Stimulated activated naive B cell treated with anti-CD40 and anti-IgM and Interleukin-4, amounts not matched to agents 10 μg/mL and 1 μg/mL and 100 μg/mL, for 72 hours (primary cell): Measurements from ENCODE around the gene AKR1C4.
"Not testable (repeated sequence)": the region's sequence is repeated elsewhere in the genome, so short reads cannot be mapped to it uniquely, and the experiment has no call there.

Experiments
- ATAC-seq, 2 donors: fragments of 150-1000 bp; cut with Tn5 transposase; replicated peaks; 2 replicates each; pipeline ENCODE4 v1.10.0; 2021; ENCODE audit warnings: moderate library complexity in 1 of 2
- DNase-seq: peaks from one replicate; pipeline ENCODE4 v3.0.0; 2021
- H3K27ac Mint-ChIP-seq: one replicate; pipeline ENCODE4 v1.8.0; 2022; ENCODE audit warnings: mild to moderate bottlenecking, mixed read lengths
- H3K27me3 Mint-ChIP-seq, 2 donors: one replicate each; pipeline ENCODE4 v1.8.0; 2022; ENCODE audit warnings: mixed read lengths in 2 of 2
- H3K36me3 Mint-ChIP-seq, 2 donors: one replicate each; pipeline ENCODE4 v1.8.0; 2022; ENCODE audit warnings: mixed read lengths in 2 of 2, mild to moderate bottlenecking in 1 of 2
- H3K4me1 Mint-ChIP-seq, 2 donors: one replicate each; pipeline ENCODE4 v1.8.0; 2022; ENCODE audit warnings: mixed read lengths in 2 of 2, mild to moderate bottlenecking in 1 of 2
- H3K4me3 Mint-ChIP-seq, 2 donors: one replicate each; pipeline ENCODE4 v1.8.0; 2022; ENCODE audit warnings: mild to moderate bottlenecking in 2 of 2, mixed read lengths in 2 of 2, moderate library complexity in 1 of 2
- H3K9me3 Mint-ChIP-seq, 2 donors: one replicate each; pipeline ENCODE4 v1.8.0; 2022; ENCODE audit warnings: mixed read lengths in 2 of 2, mild to moderate bottlenecking in 1 of 2

AKR1C4 gene

GRCh38 chr10:5196702-5197113 lies at the start of gene AKR1C4:
AKR1C4 (plus strand) TSS chr10:5196837; CDS start chr10:5196868, 31 bp downstream.
- DNase-seq: no peak
- H3K36me3 Mint-ChIP-seq: no peaks in the 10 kb centered on the region
- H3K27ac Mint-ChIP-seq: no peak within 1 kb of the TSS
- H3K4me3 Mint-ChIP-seq: no peak within 1 kb of the TSS
- H3K27me3 Mint-ChIP-seq: peaks cover 0 to 6% of the 10 kb centered on the region in 2 donors
- ATAC-seq: no peak
- H3K4me1 Mint-ChIP-seq: no peaks in the 10 kb centered on the region
- peaks cover 0 to 2% of the 10 kb centered on the region in 2 donors for H3K9me3 Mint-ChIP-seq

GRCh38 chr10:5146920-5147254 lies 49.8 kb upstream of the AKR1C4 start:
- H3K4me3 Mint-ChIP-seq: no peak overlapping the region
- H3K4me1 Mint-ChIP-seq: no peaks in the 10 kb centered on the region
- no peaks in the 10 kb centered on the region for H3K36me3 Mint-ChIP-seq
- H3K27me3 Mint-ChIP-seq: no peaks in the 10 kb centered on the region
- DNase-seq (no peak), ATAC-seq (no peak)
- H3K27ac Mint-ChIP-seq: no peak overlapping the region
- H3K9me3 Mint-ChIP-seq: peaks cover 2 to 4% of the 10 kb centered on the region in 2 donors

GRCh38 chr10:5147255-5147980 lies 49.2 kb upstream of the AKR1C4 start:
- Mint-ChIP-seq H3K27ac (no peak overlapping the region), H3K36me3 (no peaks in the 10 kb centered on the region), H3K4me1 (no peaks in the 10 kb centered on the region), H3K27me3 (no peaks in the 10 kb centered on the region), H3K9me3 (peaks cover 2 to 4% of the 10 kb centered on the region in 2 donors), H3K4me3 (no peak overlapping the region)
- ATAC-seq: no peak
- DNase-seq: no peak

- DNase-seq (no peak), ATAC-seq (no peak)
- no peaks in the 10 kb centered on the region for H3K4me1 Mint-ChIP-seq
These were observed 48.5 kb upstream of the AKR1C4 start for GRCh38 chr10:5147981-5148677.

GRCh38 chr10:5148678-5149032 lies 48.0 kb upstream of the AKR1C4 start:
- H3K27ac Mint-ChIP-seq: no peak overlapping the region
- H3K4me1 Mint-ChIP-seq: no peaks in the 10 kb centered on the region
- no peak for ATAC-seq
- H3K27me3 Mint-ChIP-seq: no peaks in the 10 kb centered on the region
- no peaks in the 10 kb centered on the region for H3K36me3 Mint-ChIP-seq
- DNase-seq: no peak
- peaks cover 2 to 4% of the 10 kb centered on the region in 2 donors for H3K9me3 Mint-ChIP-seq
- no peak overlapping the region for H3K4me3 Mint-ChIP-seq

More at GRCh38 chr10:5147981-5148677, 48.5 kb upstream of the AKR1C4 start:
- Mint-ChIP-seq H3K4me3 (no peak overlapping the region), H3K27ac (no peak overlapping the region), H3K27me3 (no peaks in the 10 kb centered on the region), H3K36me3 (no peaks in the 10 kb centered on the region), H3K9me3 (peaks cover 2 to 4% of the 10 kb centered on the region in 2 donors)

- Mint-ChIP-seq H3K27ac (no peak overlapping the region), H3K36me3 (no peaks in the 10 kb centered on the region), H3K4me3 (no peak overlapping the region), H3K4me1 (no peaks in the 10 kb centered on the region), H3K27me3 (no peaks in the 10 kb centered on the region), H3K9me3 (peaks cover 2 to 4% of the 10 kb centered on the region in 2 donors)
- DNase-seq (no peak), ATAC-seq (no peak)
These were observed 45.6 kb upstream of the AKR1C4 start for GRCh38 chr10:5151076-5151475.

- Mint-ChIP-seq H3K27me3 (peaks cover 0 to 4% of the 10 kb centered on the region in 2 donors), H3K9me3 (peaks cover 1 to 4% of the 10 kb centered on the region in 2 donors), H3K4me1 (no peaks in the 10 kb centered on the region), H3K27ac (no peak overlapping the region), H3K4me3 (no peak overlapping the region), H3K36me3 (no peaks in the 10 kb centered on the region)
- DNase-seq (no peak), ATAC-seq (no peak)
These were observed 40.7 kb upstream of the AKR1C4 start for GRCh38 chr10:5155951-5156350.

GRCh38 chr10:5157501-5157900 lies 39.1 kb upstream of the AKR1C4 start:
- DNase-seq: no peak
- no peak for ATAC-seq
- H3K27me3 Mint-ChIP-seq: peaks cover 0 to 4% of the 10 kb centered on the region in 2 donors
- no peaks in the 10 kb centered on the region for H3K36me3 Mint-ChIP-seq
- H3K9me3 Mint-ChIP-seq: peaks cover 4 to 6% of the 10 kb centered on the region in 2 donors
- no peak overlapping the region for H3K4me3 Mint-ChIP-seq
- no peaks in the 10 kb centered on the region for H3K4me1 Mint-ChIP-seq
- H3K27ac Mint-ChIP-seq: no peak overlapping the region

- Mint-ChIP-seq H3K9me3 (peaks cover 15 to 16% of the 10 kb centered on the region in 2 donors), H3K27me3 (peaks cover 0 to 4% of the 10 kb centered on the region in 2 donors), H3K27ac (no peak overlapping the region), H3K4me3 (no peak overlapping the region), H3K4me1 (no peaks in the 10 kb centered on the region), H3K36me3 (no peaks in the 10 kb centered on the region)
- DNase-seq (no peak), ATAC-seq (no peak)
These were observed 37.5 kb upstream of the AKR1C4 start for GRCh38 chr10:5159126-5159525.

- no peak for DNase-seq
- H3K4me3 Mint-ChIP-seq: no peak overlapping the region
- peaks cover 0 to 2% of the 10 kb centered on the region in 2 donors for H3K36me3 Mint-ChIP-seq
- no peak overlapping the region for H3K27ac Mint-ChIP-seq
- H3K27me3 Mint-ChIP-seq: no peaks in the 10 kb centered on the region
- ATAC-seq: no peak
- no peaks in the 10 kb centered on the region for H3K4me1 Mint-ChIP-seq
- H3K9me3 Mint-ChIP-seq: peaks cover 37 to 38% of the 10 kb centered on the region in 2 donors
These were observed 33.1 kb upstream of the AKR1C4 start for GRCh38 chr10:5163487-5163886.

GRCh38 chr10:5165738-5166137 lies 30.9 kb upstream of the AKR1C4 start:
- peaks cover 0 to 2% of the 10 kb centered on the region in 2 donors for H3K36me3 Mint-ChIP-seq
- H3K27ac Mint-ChIP-seq: no peak overlapping the region
- no peak for ATAC-seq
- no peak for DNase-seq
- no peak overlapping the region for H3K4me3 Mint-ChIP-seq
- H3K27me3 Mint-ChIP-seq: no peaks in the 10 kb centered on the region
- H3K9me3 Mint-ChIP-seq: peaks cover 34 to 38% of the 10 kb centered on the region in 2 donors
- H3K4me1 Mint-ChIP-seq: no peaks in the 10 kb centered on the region

GRCh38 chr10:5168897-5169420 lies 27.7 kb upstream of the AKR1C4 start:
- H3K9me3 Mint-ChIP-seq: peaks cover 25% of the 10 kb centered on the region in 2 donors
- H3K27me3 Mint-ChIP-seq: no peaks in the 10 kb centered on the region
- no peak for DNase-seq
- H3K4me1 Mint-ChIP-seq: no peaks in the 10 kb centered on the region
- ATAC-seq: no peak
- peaks cover 0 to 2% of the 10 kb centered on the region in 2 donors for H3K36me3 Mint-ChIP-seq
- no peak overlapping the region for H3K27ac Mint-ChIP-seq
- H3K4me3 Mint-ChIP-seq: no peak overlapping the region

GRCh38 chr10:5175581-5175980 lies 21.1 kb upstream of the AKR1C4 start:
- H3K9me3 Mint-ChIP-seq, DNase-seq, ATAC-seq, H3K27me3 Mint-ChIP-seq, H3K4me3 Mint-ChIP-seq, H3K4me1 Mint-ChIP-seq, H3K36me3 Mint-ChIP-seq, H3K27ac Mint-ChIP-seq: not testable (repeated sequence)

- H3K9me3 Mint-ChIP-seq, DNase-seq: not testable (repeated sequence)
These were observed 16.1 kb upstream of the AKR1C4 start for GRCh38 chr10:5180503-5180902.

GRCh38 chr10:5183923-5184322 lies 12.7 kb upstream of the AKR1C4 start:
- no peaks in the 10 kb centered on the region for H3K27me3 Mint-ChIP-seq
- H3K27ac Mint-ChIP-seq: no peak overlapping the region
- no peaks in the 10 kb centered on the region for H3K4me1 Mint-ChIP-seq
- DNase-seq: no peak
- peaks cover 0 to 4% of the 10 kb centered on the region in 2 donors for H3K9me3 Mint-ChIP-seq
- no peaks in the 10 kb centered on the region for H3K36me3 Mint-ChIP-seq
- H3K4me3 Mint-ChIP-seq: no peak overlapping the region
- ATAC-seq: no peak

More at GRCh38 chr10:5180503-5180902, 16.1 kb upstream of the AKR1C4 start:
- H3K27me3 Mint-ChIP-seq, H3K4me3 Mint-ChIP-seq, H3K4me1 Mint-ChIP-seq, ATAC-seq, H3K27ac Mint-ChIP-seq, H3K36me3 Mint-ChIP-seq: not testable (repeated sequence)
